ENCODE measurements around the gene KLC4.

Gene KLC4

GRCh38 chr6:43059168-43060033 is at the start of gene KLC4, which contains the start of gene MRPL2:
TSS of gene KLC4 (plus strand) at chr6:43059631. CDS start at chr6:43061336, 1,705 bp downstream.
TSS of gene MRPL2 (minus strand) at chr6:43059434. CDS start at chr6:43059381, 53 bp downstream.
- peak; percentile 99 for DNase-seq

- DNase-seq, result no peak
Observed at GRCh38 chr6:43011207-43011606, 48.2 kb upstream of the KLC4 start.

GRCh38 chr6:43012364-43012763 is 47.1 kb upstream of the KLC4 start:
- no peak for DNase-seq

- DNase-seq, result no peak
Observed at GRCh38 chr6:43013097-43013842, 46.2 kb upstream of the KLC4 start.

GRCh38 chr6:43013843-43014433 is 45.5 kb upstream of the KLC4 start, which contains the start of the genes KLHDC3 and MEA1:
TSS of gene KLHDC3 (plus strand) at chr6:43014249. CDS start at chr6:43017193, 2,944 bp downstream.
TSS of gene MEA1 (minus strand) at chr6:43013946. CDS start at chr6:43013813, 133 bp downstream.
- peak; percentile 100 for DNase-seq

GRCh38 chr6:43014434-43014909 is 45.0 kb upstream of the KLC4 start:
- no peak for DNase-seq

- no peak for DNase-seq
Observed at GRCh38 chr6:43016176-43016942, 43.1 kb upstream of the KLC4 start.

- no peak for DNase-seq
Observed at GRCh38 chr6:43016943-43017334, 42.5 kb upstream of the KLC4 start.

- no peak for DNase-seq
Observed at GRCh38 chr6:43019152-43019551, 40.3 kb upstream of the KLC4 start.

- no peak for DNase-seq
Observed at GRCh38 chr6:43020052-43020705, 39.3 kb upstream of the KLC4 start.

- no peak for DNase-seq
Observed at GRCh38 chr6:43020847-43021246, 38.6 kb upstream of the KLC4 start.

- peak; percentile 61 to 65 for DNase-seq
Observed at GRCh38 chr6:43021270-43022047, 38.0 kb upstream of the KLC4 start, which contains the start of gene RRP36. TSS of gene RRP36 (plus strand) at chr6:43021623. CDS start at chr6:43021655, 32 bp downstream.

GRCh38 chr6:43024436-43024835 is 35.0 kb upstream of the KLC4 start:
- no peak for DNase-seq

GRCh38 chr6:43026365-43026764 is 33.1 kb upstream of the KLC4 start:
- no peak for DNase-seq

- no peak for DNase-seq
Observed at GRCh38 chr6:43029120-43029519, 30.3 kb upstream of the KLC4 start.

- no peak for DNase-seq
Observed at GRCh38 chr6:43032326-43032725, 27.1 kb upstream of the KLC4 start.

GRCh38 chr6:43033496-43034189 is 25.8 kb upstream of the KLC4 start:
- DNase-seq, result no peak

GRCh38 chr6:43034190-43034525 is 25.3 kb upstream of the KLC4 start:
- no peak for DNase-seq

GRCh38 chr6:43035495-43036194 is 23.8 kb upstream of the KLC4 start:
- DNase-seq, result no peak

- DNase-seq, result no peak
Observed at GRCh38 chr6:43036712-43037111, 22.7 kb upstream of the KLC4 start.
